Effector CD4-positive, alpha-beta T cell (primary cell): ENCODE data around the gene ACTA1. TPM values are rescaled to one million over a fixed set of nuclear protein-coding genes. Genes with fewer than 3 reads are reported as not detected.
"Not testable (repeated sequence)": the region's sequence is repeated elsewhere in the genome, so short reads cannot be mapped to it uniquely, and the experiment has no call there.

Source experiments
- DNase-seq: peaks from one replicate; pipeline ENCODE4 v3.0.0-alpha.2; 2020
- total RNA-seq: gene quantifications from one replicate; lab custom pipeline; 2026; lab: John Stamatoyannopoulos, UW

Gene ACTA1
- not detected for total RNA-seq

- no peak for DNase-seq
Measured at GRCh38 chr1:229434005-229434640, at the start of gene ACTA1. Gene ACTA1 (minus strand): TSS chr1:229434094. CDS start chr1:229433115, 979 bp downstream.

DNA sequence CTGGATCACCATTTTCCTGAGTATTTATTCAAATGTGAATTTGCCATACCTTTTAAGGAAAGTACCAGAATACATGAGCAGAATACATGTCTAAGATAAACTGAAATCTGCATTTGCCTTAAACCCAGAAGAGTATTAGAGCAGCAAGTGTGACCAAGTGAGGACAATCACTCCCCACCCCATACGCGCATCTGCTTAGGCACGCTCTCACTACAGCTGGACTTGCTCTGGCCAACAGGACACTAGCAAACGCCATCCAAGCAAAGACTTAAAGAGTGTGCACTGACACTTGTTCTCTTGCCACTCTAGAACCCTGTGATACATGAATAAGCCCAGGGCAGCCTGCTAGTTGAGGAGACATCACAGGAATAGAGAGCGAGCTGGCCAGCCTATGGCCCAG lies 48.6 kb upstream of the ACTA1 start:
- DNase-seq = no peak

- DNase-seq = no peak
Measured at GRCh38 chr1:229480495-229480894, 46.6 kb upstream of the ACTA1 start.

DNA sequence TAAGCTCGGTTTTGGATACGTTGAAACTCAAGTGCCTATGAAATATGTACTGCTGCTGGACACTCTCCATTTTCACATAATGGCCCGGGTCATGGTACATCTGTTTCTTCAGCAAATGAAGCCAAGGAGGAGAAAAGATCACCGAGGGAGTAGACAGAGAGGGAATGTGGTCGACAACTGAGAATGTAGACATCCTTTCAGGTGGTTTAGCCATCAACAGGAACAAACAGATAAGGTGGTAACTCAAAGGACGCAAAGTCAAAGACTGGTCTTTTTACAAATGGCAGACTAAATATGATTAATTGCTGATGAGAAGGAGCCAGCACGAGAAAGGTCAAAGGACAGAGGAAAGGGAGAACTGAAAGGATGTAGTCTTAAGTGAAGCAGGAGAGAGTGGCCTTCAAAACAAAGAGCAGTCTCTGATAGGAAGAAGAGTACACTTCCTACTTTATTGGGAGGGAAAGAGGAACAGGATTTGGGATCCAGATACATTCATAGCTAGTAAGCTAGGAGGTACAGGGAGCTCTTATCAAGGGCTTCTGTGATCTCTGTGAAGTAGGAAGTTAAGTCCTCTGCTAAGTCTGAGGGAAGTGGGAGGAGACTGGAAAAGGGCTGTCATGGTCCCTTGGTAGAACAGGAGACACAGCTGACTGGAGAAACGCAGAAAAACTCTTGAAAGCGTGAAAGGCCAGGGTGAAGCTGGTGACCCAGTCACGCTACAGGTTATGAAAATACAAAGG lies 45.9 kb upstream of the ACTA1 start:
- no peak for DNase-seq

DNA sequence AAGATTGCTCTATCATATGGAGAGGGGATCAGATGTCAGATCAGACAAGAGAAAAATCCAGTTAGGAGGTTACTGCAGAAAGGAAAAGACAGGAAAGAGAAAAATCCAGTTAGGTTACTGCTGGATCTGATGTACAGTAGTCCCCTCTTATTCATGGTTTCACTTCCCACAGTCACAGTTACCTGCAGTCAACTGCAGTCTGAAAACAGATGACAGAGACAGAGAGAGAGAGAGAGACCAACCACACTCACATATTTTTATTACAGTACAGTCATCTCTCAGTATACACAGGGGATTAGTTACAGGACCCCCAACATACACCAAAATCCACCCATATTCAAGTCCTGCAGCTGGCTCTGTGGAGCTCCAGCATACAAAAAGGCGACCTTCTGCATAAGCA lies 45.0 kb upstream of the ACTA1 start:
- DNase-seq = no peak

- DNase-seq = not testable (repeated sequence)
Measured at GRCh38 chr1:229475859-229476258, 42.0 kb upstream of the ACTA1 start.

GRCh38 chr1:229474509-229474908 lies 40.6 kb upstream of the ACTA1 start:
- no peak for DNase-seq

- DNase-seq = no peak
Measured at GRCh38 chr1:229471175-229471574, 37.3 kb upstream of the ACTA1 start.

DNA sequence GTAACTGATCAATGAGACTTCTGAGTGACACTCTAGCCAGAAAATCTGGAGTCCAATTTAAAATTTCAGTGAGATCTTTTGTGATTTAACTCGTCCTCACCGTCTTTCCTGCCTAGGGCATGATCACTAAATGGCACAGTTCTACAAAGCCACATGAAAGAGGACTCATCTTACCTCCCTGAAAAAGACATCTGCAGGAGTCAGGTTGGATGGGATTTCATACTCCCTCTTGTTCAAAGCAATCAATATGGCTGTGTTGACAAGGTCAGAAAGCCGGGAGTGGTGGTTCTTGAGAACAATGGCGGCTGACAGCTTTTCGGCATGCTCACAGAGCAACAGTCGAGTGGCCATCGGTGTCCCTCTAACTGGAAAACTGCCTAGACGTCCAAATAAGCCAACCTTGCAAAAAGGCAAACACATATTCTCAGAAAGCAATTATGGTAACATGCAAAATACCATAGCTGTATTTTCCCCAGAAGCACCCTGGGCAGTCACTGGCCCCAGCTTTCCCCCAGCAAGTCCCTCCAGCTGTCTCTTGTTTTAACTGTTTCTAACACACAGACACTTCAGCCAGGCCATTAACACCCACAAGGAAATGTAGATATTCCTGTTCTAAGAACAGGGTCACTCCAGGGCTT lies 36.6 kb upstream of the ACTA1 start:
- DNase-seq = no peak

DNA sequence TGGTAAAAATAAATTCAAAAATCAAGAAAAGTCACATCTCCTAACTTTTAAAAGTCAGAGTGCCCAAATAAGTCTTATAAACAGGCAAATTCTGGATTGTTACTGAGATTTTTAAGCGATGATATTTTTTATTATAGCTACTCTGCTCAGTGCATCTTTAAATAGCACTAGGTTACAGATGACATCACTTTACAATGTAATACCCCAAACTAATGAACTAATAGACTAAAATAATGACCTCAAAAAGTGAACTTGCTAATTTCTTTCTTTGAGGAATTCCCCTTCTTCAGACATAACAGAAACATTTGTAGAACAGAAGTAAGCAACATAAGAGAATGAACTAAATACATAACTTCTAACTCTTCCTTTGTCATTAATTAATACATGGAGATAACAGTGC lies 33.0 kb upstream of the ACTA1 start:
- DNase-seq = no peak

DNA sequence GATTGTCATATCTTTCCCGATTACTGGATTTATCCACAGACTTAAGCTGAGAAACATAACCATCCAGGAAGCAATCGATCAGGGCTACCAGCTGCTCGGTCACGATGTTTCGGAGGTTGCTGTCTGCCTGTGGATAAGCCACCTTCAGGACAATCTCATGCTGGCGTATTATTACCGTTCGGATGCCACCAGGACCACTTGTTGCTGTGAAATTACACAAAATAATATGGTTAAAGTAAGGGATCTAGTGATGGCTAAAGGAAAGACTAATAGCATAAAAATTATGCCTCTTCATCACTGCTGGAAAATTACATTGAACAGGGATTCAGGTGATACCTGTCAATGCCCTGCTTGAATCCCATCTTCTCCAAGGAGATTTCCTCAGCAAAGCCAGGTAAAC lies 30.8 kb upstream of the ACTA1 start:
- no peak for DNase-seq

GRCh38 chr1:229461032-229461668 lies 27.3 kb upstream of the ACTA1 start:
- DNase-seq = no peak

DNA sequence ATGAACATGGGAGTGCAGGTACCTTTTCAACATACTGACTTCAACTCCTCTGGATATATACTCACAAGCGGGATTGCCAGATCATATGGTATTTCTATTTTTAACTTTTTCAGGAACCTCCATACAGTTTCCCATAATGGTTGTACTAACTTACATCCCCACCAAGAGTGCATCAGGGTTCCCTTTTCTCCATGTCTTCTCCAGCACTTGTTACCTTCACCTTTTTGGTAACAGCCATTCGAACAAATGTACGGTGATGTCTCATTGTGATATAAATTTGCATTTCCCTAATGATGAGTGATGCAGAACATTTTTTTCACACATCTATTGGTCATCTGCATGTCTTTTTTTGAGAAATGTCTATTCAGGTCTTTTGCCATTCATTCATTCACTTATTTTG lies 25.9 kb upstream of the ACTA1 start:
- no peak for DNase-seq

DNA sequence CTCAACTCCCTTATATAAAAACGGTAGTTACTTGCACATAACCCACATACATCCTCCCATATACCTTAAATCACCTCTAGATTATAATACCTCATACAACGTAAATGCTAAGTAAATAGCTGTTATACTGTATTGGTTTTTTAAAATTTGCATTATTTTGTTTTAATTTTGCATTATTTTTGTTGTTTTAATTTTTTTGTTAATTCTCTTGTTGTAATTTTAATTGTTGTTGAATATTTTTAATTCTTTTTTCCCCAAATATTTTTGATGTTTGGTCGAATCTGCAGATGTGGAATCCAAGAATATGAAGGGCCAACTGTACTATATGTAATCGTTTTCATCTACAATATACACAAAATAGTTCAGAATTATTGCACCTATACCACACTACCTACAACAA lies 23.5 kb upstream of the ACTA1 start:
- DNase-seq = no peak

- DNase-seq = no peak
Measured at GRCh38 chr1:229456016-229456415, 22.1 kb upstream of the ACTA1 start.

DNA sequence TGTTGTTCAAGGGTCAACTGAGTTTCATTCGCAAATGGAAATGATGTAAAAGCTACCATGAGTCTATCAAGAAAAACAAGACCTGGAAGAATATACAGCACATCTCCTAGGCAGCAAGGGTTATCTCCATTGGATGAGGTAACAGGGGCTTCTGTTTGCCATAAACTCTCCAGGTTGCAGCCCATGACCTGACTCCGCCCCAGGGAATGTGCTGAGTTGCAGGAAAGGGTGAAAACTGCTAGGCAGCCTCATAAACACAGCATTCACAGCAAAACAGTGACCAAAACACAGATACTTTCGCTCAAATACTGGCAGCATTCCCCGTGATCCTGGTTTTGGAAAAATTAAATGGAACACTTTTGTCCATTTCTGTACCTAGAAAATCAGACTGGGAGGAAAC lies 20.2 kb upstream of the ACTA1 start:
- DNase-seq = no peak

GRCh38 chr1:229452956-229453801 lies 19.3 kb upstream of the ACTA1 start:
- no peak for DNase-seq

DNA sequence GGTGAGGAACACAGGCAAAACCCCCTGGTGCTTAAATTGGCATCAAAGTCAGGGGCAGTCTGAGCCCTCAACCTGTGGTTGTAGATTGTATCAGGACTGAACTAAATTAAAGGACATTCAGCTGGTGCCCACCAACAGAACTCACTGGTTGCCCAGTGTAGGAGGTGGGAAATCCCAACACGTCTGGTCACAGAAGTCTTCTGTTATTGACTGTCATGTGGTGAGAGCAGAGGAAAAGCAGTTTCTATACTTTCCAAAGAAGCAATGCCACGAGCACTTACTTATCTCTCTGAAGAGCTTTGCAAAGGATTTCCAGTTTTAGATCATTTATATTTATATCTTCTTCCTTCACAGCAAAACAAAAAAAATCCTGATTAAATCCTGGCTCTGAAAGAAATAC lies 15.0 kb upstream of the ACTA1 start:
- DNase-seq = no peak

DNA sequence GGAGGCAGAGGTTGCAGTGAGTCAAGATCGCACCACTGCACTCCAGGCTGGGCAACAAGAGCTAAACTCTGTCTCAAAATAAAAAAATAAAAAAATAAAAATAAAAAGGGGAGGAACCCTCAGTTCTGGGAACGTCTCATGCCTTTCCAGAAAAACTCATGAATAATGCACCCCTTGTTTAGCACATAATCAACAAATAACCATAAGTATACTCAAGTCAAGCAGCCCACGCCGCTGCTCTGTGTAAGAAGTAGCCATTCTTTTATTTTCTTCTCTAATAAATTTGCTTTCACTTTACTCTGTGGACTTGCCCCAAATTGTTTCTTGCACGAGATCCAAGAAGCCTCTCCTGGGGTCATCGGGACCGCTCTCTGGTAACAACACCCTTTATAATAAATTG lies 14.5 kb upstream of the ACTA1 start:
- DNase-seq = no peak

- no peak for DNase-seq
Measured at GRCh38 chr1:229447809-229448252, 13.9 kb upstream of the ACTA1 start.

- no peak for DNase-seq
Measured at GRCh38 chr1:229445828-229446227, 11.9 kb upstream of the ACTA1 start.

GRCh38 chr1:229440851-229441537 lies 7.1 kb upstream of the ACTA1 start:
- DNase-seq = no peak
